Inflammatory macrophage treated with lipopolysaccharide for 1 hour (primary cell): ENCODE results near the gene ABTB2.
A peak's percentile ranks its signal among the peaks of the same experiment; 100 is the strongest.

ENCODE experiments used
- DNase-seq, 2 donors: peaks; one replicate each; pipeline ENCODE4 v3.0.0-alpha.2; 2020 to 2022

The ABTB2 gene

GRCh38 chr11:34161361-34161760 lies 196.4 kb downstream of the ABTB2 start:
- no peak for DNase-seq

DNA sequence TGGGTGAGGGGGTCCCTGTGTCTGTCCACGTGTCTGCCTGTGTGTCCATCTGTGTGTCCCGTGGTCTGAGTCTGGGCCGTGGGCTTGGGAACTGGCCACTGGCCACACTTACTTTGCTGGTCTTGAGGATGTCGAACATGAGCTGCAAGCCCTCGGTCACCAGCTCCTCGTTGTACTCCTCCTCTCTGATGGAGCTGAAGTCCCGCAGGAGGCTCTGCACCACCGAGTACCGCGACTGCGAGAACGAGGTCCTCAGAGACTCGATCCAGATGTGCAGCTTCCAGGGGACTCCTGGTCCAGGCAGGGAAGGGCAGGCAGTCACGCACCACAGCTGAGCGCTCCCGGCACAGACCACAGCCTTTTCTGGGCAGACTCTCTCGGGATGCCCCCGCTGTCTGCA lies 197.0 kb downstream of the ABTB2 start:
- no peak for DNase-seq

DNA sequence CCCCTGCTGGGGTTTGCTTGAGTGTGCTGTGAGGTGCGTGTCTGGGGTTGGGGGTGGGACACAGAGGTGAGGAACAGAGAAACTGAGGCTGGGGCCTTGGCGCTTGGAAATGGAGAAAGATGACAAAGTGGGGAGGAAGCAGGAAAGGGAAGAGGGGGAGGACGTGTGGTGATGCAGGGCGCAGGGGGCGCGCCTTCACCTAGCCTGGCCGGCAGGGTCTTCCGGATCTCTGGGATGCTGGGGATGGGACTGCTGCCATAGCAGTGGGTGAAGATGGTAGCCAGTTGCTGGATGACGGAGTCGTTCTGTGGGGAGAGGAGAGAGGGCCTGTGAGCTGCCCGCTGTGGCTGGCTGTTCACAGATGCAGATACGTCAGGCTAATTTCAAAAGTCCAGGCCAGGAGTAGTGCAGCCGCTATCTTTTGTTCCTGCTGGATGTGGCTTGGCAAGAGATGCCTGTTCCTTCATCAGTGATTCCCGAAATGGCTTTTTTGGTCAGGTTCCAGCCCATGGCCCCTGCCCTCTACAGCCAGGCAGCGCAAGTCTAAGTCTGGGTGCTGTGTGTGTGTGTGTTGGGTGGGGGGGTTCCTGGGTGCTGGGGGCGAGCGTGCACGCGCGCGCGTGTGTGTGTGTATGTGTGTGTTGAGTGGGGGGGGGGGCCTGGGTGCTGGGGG lies 197.6 kb downstream of the ABTB2 start:
- no peak for DNase-seq

- DNase-seq, result no peak
Measured at GRCh38 chr11:34158661-34159060, 199.1 kb downstream of the ABTB2 start.

GRCh38 chr11:34157163-34157562 lies 200.6 kb downstream of the ABTB2 start:
- no peak for DNase-seq

DNA sequence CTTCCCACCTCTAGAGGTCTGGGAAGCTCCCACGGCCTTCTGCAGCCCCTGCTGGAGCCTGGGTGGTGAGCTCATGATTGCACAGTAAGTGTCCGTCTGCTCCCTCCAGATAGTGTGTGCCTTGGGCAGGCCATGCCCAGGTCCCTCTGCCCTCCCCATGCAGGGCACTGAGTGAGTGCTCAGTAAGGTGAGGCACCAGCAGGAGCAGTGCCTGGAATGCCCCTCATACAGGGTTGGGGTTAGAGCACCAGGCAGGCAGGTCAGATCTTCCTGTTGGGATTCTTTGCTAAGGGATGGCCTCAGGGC lies 202.1 kb downstream of the ABTB2 start:
- DNase-seq, result no peak

DNA sequence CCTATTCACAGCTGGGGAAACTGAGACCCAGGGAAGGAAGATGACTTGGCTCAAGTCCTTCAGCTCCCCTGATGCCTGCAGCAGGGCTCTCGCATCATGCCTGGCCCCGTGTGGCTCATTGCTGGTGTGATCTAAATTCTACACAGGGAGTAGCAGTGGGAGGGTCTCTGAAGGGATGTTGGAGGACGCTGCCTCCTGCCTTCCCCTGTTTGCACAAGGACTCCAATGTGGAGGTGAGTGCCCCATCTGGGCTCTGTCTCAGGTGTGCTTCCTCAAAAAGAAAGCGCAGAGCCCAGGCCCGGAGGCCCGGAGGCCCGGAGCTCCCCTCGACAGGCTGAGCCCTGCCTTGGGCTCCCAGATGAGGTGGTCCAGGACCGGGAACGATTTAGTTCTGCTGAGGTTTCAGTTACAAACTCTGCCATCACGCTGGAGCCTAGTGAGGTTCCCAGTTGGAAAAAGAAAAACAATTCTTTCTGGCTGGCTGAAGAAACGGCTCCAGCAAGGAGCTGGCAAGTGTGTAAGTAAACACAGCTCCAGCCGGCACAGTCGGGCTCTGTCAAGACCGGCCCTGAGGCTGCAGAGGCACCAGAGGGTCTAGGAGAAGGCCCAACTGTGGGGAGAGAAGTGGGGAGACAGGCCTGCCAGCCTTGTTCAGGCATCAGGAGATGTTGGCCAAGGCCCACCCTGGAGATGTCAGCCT lies 202.6 kb downstream of the ABTB2 start:
- DNase-seq, result no peak

- peak; percentile 34 to 78 for DNase-seq
Measured at GRCh38 chr11:34154059-34154875, 203.5 kb downstream of the ABTB2 start.

DNA sequence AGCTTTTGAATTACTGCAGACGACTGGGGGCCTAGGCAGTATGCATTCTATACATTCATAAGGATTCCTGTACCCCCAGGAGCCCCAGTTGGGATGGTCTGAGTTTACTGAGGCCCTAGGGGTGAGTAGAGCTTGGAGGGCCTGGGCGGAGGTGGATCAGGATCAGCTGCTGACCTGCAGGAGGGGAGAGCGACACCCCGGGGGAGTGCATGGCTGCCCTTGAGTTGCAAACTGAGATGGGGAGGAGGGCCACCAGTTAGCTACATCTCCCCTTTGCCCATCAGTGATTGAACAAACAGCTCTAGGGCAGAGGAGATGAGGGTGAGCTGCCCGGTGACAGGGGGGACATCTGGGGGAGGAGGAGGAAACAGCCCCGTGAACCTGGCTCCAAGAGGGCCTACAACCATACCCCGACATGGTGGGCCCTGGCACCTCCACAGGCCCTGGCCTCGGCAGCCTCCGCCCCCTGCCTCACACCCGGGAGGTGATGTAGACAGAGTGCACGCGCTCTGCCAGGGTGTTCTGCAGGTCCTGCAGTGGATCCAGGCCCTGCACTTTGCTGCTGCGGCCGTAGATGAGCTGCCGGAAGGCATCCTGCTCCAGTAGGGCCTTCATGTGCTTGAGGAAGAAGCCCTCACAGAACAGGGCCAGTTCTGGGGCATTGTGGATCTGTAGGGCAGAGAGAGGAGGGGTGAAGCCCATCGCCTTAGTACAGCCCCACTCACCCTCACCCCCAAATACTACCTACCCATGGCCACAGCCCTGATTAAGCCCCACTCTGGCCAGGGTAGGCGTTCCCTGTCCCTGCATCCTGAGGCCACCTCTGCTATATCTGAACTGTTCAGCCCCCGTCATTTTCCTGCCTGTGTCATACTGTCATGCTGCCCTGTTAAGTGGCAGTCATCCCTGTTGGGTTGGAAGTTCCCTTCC lies 205.6 kb downstream of the ABTB2 start:
- peak in 1 of 2 donors; percentile 31 for DNase-seq

- DNase-seq, result no peak
Measured at GRCh38 chr11:34151166-34151565, 206.6 kb downstream of the ABTB2 start.

- no peak for DNase-seq
Measured at GRCh38 chr11:34150494-34151151, 207.2 kb downstream of the ABTB2 start.

- DNase-seq, result no peak
Measured at GRCh38 chr11:34149786-34150185, 208.0 kb downstream of the ABTB2 start.

DNA sequence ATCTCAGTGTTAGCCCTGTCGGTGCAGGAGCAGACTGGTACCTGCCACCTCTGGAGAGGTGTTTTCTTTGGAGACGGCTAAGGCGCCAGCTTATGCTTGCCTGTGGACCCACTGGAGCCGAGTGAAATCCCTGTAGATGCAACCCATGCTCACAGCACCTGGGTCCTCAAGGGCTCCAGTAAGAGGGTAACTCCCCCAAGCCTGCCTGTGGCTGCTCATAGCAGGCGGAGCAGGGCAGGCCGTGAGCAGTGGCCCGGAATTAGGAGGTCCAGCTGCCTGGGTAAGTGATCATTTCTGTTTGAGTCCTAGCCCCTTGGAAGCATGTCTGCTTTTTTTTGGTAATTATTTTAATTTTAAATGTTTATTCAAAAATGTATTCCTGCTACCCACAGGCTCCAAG lies 208.5 kb downstream of the ABTB2 start:
- no peak for DNase-seq

- peak; percentile 6 to 24 for DNase-seq
Measured at GRCh38 chr11:34148504-34149165, 209.2 kb downstream of the ABTB2 start.

GRCh38 chr11:34147581-34147980 lies 210.2 kb downstream of the ABTB2 start:
- DNase-seq, result no peak

GRCh38 chr11:34146866-34147265 lies 210.9 kb downstream of the ABTB2 start:
- DNase-seq, result no peak

DNA sequence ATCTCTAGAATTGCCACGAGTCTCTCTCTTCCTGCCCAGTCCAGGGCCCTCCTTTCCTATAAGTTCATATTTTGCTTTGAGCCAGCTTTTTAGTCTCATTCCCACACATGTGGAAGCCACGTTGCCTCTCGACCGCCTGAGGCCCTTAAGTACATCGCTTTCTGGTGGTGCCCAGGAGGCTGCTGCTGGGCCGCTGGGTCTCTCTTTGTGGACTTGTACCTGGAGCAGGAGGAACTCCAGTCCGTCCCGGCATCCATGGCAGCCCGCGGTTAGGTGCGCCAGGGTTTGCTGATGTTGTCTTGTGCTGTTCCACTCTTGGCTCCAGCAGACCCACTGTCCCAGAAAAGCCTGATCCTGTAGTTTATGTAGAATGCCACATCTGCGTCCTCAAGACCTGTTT lies 211.4 kb downstream of the ABTB2 start:
- no peak for DNase-seq

- no peak for DNase-seq
Measured at GRCh38 chr11:34145847-34146381, 211.9 kb downstream of the ABTB2 start.

GRCh38 chr11:34145073-34145472 lies 212.7 kb downstream of the ABTB2 start:
- no peak for DNase-seq

DNA sequence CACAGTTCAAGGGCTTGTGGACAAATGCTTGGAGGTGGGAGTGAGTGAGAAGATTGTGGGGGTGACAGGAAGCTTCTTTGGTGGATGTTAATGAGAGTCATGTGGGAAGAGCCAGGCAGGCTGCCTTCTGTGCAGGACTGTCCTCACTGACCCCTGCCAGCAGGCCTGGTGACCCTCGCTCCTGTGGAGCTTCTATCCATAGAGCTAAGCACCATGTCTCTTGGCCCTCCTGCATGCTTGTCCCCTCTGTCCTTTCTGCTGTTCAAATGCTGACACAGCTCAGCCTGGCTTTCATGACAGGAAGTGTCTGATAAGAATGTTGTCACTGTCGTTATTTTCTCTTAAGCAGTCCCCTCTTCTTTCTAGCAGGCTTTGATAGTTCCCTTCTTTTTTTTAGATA lies 214.8 kb downstream of the ABTB2 start:
- DNase-seq, result no peak

GRCh38 chr11:34140149-34140548 lies 217.7 kb downstream of the ABTB2 start:
- no peak for DNase-seq

- DNase-seq, result no peak
Measured at GRCh38 chr11:34139346-34139745, 218.5 kb downstream of the ABTB2 start.
